Measurements from ENCODE around the gene GPBP1.
"Not testable (repeated sequence)": the region's sequence is repeated elsewhere in the genome, so short reads cannot be mapped to it uniquely, and the experiment has no call there.

GRCh38 chr5:57165171-57165570, 8.7 kb upstream of the GPBP1 start:
- TF ChIP-seq POLR2A (IDR thresholded peaks at IDR 0.05; ENCODE audit: low read length); GATA1 (IDR thresholded peaks at IDR 0.05; ENCODE audit: low read depth, low read length): not testable (repeated sequence)

Measured in erythroblast (primary cell).